SJCRH30 (cell line): ENCODE measurements around the gene NOL7. TPM values are rescaled to one million over a fixed set of nuclear protein-coding genes. Genes with fewer than 3 reads are reported as not detected.

Experiments
- total RNA-seq: library from RNA; depleted of rRNA; stranded (reverse); fragments of >200 nt; shearing (Covaris generic); gene quantifications from 2 replicates; pipeline ENCODE4 v1.2.3, GENCODE V29; 2014; rRNA removed

NOL7 gene
- total RNA-seq, 1 experiment from 2014 or later = 45.8 TPM

Other genes starting within 250 kb of the NOL7 start
- gene GFOD1, start 127.7 kb upstream of the NOL7 start, total RNA-seq = 1.7 and 2.9 TPM in 2 replicates
- gene SIRT5, start 40.7 kb upstream of the NOL7 start, total RNA-seq = 2.7 and 3.3 TPM in 2 replicates
- gene RANBP9, start 96.5 kb downstream of the NOL7 start, total RNA-seq = 20.1 and 22.7 TPM in 2 replicates
- 15.3 and 16.0 TPM in 2 replicates for gene MCUR1, start 199.2 kb downstream of the NOL7 start, total RNA-seq